MM.1S (cell line): ENCODE results near the gene SERPINA3.

ENCODE experiments used
- DNase-seq: peaks from one replicate; pipeline ENCODE4 v3.0.0-alpha.2; 2015
- H2AFZ ChIP-seq: fragments of 300-600 bp; sonication (generic); 2 replicates; pipeline ENCODE4 v1.6.0; 2016; ENCODE audit warnings: antibody characterized with exemption, low read length
- H3F3A ChIP-seq: fragments of 300-600 bp; sonication (generic); 2 replicates; pipeline ENCODE4 v1.6.1; 2016; ENCODE audit warnings: mild to moderate bottlenecking, antibody characterized with exemption, low read length, moderate library complexity, mixed read lengths; ENCODE audit not compliant: insufficient read depth
- H3K27ac ChIP-seq: fragments of 300-600 bp; sonication (generic); 2 replicates; pipeline ENCODE4 v1.5.1; 2016; ENCODE audit warnings: mild to moderate bottlenecking, low read length
- H3K27me3 ChIP-seq: fragments of 300-600 bp; sonication (generic); replicated peaks from 2 replicates; pipeline ENCODE4 v1.6.0; 2016; ENCODE audit warnings: low read length; ENCODE audit not compliant: insufficient read depth
- H3K36me3 ChIP-seq: fragments of 300-600 bp; sonication (generic); replicated peaks from 2 replicates; pipeline ENCODE4 v1.6.1; 2016; ENCODE audit warnings: mild to moderate bottlenecking, low read length, mixed read lengths; ENCODE audit not compliant: insufficient read depth
- H3K4me1 ChIP-seq: fragments of 300-600 bp; sonication (generic); 2 replicates; pipeline ENCODE4 v1.6.1; 2016; ENCODE audit warnings: low read length, mixed read lengths
- H3K4me2 ChIP-seq: fragments of 300-600 bp; sonication (generic); 2 replicates; pipeline ENCODE4 v1.6.0; 2016; ENCODE audit warnings: low read depth, low read length
- H3K4me3 ChIP-seq: fragments of 300-600 bp; sonication (generic); 2 replicates; pipeline ENCODE4 v1.5.1; 2016; ENCODE audit warnings: low read length, mixed read lengths
- H3K79me2 ChIP-seq: fragments of 300-600 bp; sonication (generic); 2 replicates; pipeline ENCODE4 v1.6.1; 2016; ENCODE audit warnings: mixed run types, low read length, mixed read lengths
- H3K9ac ChIP-seq: fragments of 300-600 bp; sonication (generic); 2 replicates; pipeline ENCODE4 v1.6.1; 2016; ENCODE audit warnings: low read length, mixed read lengths
- H3K9me2 ChIP-seq: fragments of 300-600 bp; sonication (generic); replicated peaks from 2 replicates; pipeline ENCODE4 v1.6.1; 2016; ENCODE audit warnings: mild to moderate bottlenecking, low read length, mixed read lengths; ENCODE audit not compliant: insufficient read depth
- H3K9me3 ChIP-seq: fragments of 300-600 bp; sonication (generic); replicated peaks from 2 replicates; pipeline ENCODE4 v1.6.1; 2016; ENCODE audit warnings: mild to moderate bottlenecking, low read length, mixed read lengths; ENCODE audit not compliant: insufficient read depth
- H4K20me1 ChIP-seq: fragments of 300-600 bp; sonication (generic); 2 replicates; pipeline ENCODE4 v1.6.1; 2016; ENCODE audit warnings: mild to moderate bottlenecking, low read length, moderate library complexity, mixed read lengths; ENCODE audit not compliant: insufficient read depth
- EZH2 ChIP-seq: fragments of 300-600 bp; sonication (generic); optimal IDR thresholded peaks from 2 replicates; pipeline ENCODE3; 2017; ENCODE audit warnings: low read depth, mild to moderate bottlenecking, antibody characterized with exemption, low read length, mixed read lengths
- EZH2phosphoT487 ChIP-seq: fragments of 300-600 bp; sonication (generic); IDR thresholded peaks from 2 replicates; pipeline ENCODE4 v1.6.1; 2018; ENCODE audit warnings: antibody characterized with exemption, low read length
- TF ChIP-seq, protein P1 (sequence below): fragments of 300-600 bp; sonication (generic); IDR thresholded peaks from 2 replicates; pipeline ENCODE4 v1.5.1; 2016; ENCODE audit warnings: antibody characterized with exemption, low read length, mixed read lengths

The SERPINA3 gene

DNA sequence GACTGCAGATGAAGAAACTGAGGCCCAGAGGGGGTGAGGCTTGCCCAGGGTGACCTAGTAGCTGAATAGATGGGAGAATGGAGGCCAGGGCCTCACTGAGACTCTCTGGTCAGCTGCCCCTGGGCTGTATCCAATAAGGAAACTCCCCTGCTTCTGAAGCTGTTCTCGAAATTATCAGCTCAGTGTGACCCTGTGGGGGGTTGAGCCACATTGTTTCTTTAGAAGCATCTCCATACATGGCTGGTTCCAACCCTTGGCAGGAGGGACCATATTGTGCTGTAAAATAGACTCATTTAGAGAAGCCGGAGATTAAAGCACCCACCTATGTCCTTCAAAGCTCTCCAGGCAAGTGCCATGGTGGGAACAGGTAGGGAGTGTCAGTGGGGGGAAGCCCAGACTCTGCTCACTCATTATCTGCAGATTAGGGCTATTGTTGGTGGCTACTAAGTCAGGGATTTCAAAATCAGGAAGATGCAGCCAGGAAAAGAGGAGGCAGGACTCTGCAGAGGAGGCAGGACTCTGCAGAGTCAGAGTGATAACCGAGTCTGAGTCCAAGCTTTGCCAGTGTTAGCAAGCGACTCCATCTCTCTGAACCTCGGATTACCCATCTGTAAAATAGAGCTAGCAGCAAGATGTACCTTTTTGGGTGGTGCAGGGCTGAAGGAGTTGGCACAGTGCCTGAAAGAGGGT, 27.5 kb upstream of the SERPINA3 start:
- Histone ChIP-seq H3K4me1 (no peaks in the 10 kb centered on the region), H3K9me3 (no peaks in the 10 kb centered on the region), H3K9ac (no peak overlapping the region), H3K27ac (no peak overlapping the region), H3K4me3 (no peak overlapping the region), H3K79me2 (no peaks in the 10 kb centered on the region), H3F3A (no peaks in the 10 kb centered on the region), H4K20me1 (no peaks in the 10 kb centered on the region), H3K9me2 (no peaks in the 10 kb centered on the region), H3K4me2 (no peak overlapping the region), H3K27me3 (no peaks in the 10 kb centered on the region), H2AFZ (no peak overlapping the region), H3K36me3 (no peaks in the 10 kb centered on the region)
- DNase-seq, result no peak
- TF ChIP-seq EZH2 (no peak), EZH2phosphoT487 (no peak)

DNA sequence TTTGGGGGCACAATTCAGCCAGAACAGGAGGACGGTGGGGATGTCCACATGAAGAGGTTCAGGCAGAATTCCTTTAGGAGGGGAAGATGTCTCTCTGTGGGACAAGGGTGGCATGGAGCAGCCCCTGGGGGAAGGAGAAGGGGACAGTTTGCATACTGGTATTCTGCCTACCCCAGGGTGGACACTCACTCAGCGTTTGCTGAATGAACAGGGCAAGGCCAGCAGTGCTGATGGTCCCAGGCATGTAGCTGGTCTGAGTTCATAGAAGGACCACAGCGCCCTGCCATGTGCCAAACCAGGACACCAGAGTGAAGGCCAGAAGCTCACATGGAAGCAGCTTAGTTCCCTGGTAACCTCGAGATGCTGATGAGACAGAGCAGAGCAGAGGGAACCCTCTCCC, 25.6 kb upstream of the SERPINA3 start:
- Histone ChIP-seq H3K27ac (no peak overlapping the region), H3K4me2 (no peak overlapping the region), H3K9ac (no peak overlapping the region), H3K9me2 (no peaks in the 10 kb centered on the region), H3K9me3 (no peaks in the 10 kb centered on the region), H3K4me1 (no peaks in the 10 kb centered on the region), H4K20me1 (no peaks in the 10 kb centered on the region), H3K79me2 (no peaks in the 10 kb centered on the region), H3K4me3 (no peak overlapping the region), H3K27me3 (no peaks in the 10 kb centered on the region), H2AFZ (no peak overlapping the region), H3K36me3 (no peaks in the 10 kb centered on the region), H3F3A (no peaks in the 10 kb centered on the region)
- DNase-seq, result no peak
- TF ChIP-seq EZH2phosphoT487 (no peak), EZH2 (no peak)
- TF ChIP-seq, protein P1, sequence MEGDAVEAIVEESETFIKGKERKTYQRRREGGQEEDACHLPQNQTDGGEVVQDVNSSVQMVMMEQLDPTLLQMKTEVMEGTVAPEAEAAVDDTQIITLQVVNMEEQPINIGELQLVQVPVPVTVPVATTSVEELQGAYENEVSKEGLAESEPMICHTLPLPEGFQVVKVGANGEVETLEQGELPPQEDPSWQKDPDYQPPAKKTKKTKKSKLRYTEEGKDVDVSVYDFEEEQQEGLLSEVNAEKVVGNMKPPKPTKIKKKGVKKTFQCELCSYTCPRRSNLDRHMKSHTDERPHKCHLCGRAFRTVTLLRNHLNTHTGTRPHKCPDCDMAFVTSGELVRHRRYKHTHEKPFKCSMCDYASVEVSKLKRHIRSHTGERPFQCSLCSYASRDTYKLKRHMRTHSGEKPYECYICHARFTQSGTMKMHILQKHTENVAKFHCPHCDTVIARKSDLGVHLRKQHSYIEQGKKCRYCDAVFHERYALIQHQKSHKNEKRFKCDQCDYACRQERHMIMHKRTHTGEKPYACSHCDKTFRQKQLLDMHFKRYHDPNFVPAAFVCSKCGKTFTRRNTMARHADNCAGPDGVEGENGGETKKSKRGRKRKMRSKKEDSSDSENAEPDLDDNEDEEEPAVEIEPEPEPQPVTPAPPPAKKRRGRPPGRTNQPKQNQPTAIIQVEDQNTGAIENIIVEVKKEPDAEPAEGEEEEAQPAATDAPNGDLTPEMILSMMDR, result no peak

DNA sequence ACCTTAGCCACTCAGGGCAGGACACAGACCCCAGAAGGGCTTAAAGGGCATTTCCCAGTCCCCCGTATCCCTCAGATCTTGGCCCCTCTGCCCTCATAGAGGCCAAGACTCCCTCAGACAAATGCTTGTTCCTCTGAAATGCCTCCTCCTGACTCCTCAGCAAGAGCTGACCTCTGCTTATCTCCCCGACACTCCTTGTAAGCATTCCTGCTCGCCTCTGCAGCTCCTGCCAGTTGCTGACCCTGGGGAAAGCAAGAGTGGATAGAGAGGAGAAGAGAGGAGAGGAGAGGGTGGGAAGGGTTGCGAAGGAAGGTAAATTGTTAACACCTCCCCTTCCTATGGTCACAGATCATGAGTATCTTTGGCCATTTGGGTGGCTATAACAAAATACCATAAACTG, 23.9 kb upstream of the SERPINA3 start:
- Histone ChIP-seq H3K4me1 (no peaks in the 10 kb centered on the region), H3K4me3 (no peak overlapping the region), H2AFZ (no peak overlapping the region), H4K20me1 (no peaks in the 10 kb centered on the region), H3K9me2 (no peaks in the 10 kb centered on the region), H3K9ac (no peak overlapping the region), H3K27ac (no peak overlapping the region), H3K27me3 (no peaks in the 10 kb centered on the region), H3K4me2 (no peak overlapping the region), H3K79me2 (no peaks in the 10 kb centered on the region), H3K9me3 (no peaks in the 10 kb centered on the region), H3F3A (no peaks in the 10 kb centered on the region), H3K36me3 (no peaks in the 10 kb centered on the region)
- TF ChIP-seq, protein P1, result no peak
- no peak for TF ChIP-seq EZH2phosphoT487
- no peak for TF ChIP-seq EZH2
- DNase-seq, result no peak

- H3K9me3 ChIP-seq, result no peaks in the 10 kb centered on the region
Observed at GRCh38 chr14:94591073-94591472, 21.1 kb upstream of the SERPINA3 start.

More at GRCh38 chr14:94591073-94591472, 21.1 kb upstream of the SERPINA3 start:
- no peaks in the 10 kb centered on the region for H3K9me2 ChIP-seq
- no peaks in the 10 kb centered on the region for H3K36me3 ChIP-seq
- H2AFZ ChIP-seq, result no peak overlapping the region
- no peak for DNase-seq
- TF ChIP-seq EZH2, result no peak
- TF ChIP-seq, protein P1, result no peak
- TF ChIP-seq EZH2phosphoT487, result no peak
- no peak overlapping the region for H3K4me3 ChIP-seq
- H3K4me2 ChIP-seq, result no peak overlapping the region
- no peaks in the 10 kb centered on the region for H4K20me1 ChIP-seq
- no peaks in the 10 kb centered on the region for H3F3A ChIP-seq
- H3K27me3 ChIP-seq, result no peaks in the 10 kb centered on the region
- no peaks in the 10 kb centered on the region for H3K4me1 ChIP-seq
- no peak overlapping the region for H3K27ac ChIP-seq
- no peak overlapping the region for H3K9ac ChIP-seq
- H3K79me2 ChIP-seq, result no peaks in the 10 kb centered on the region
